Amniotic stem cell (primary cell): ENCODE measurements around the gene DCUN1D4.

Experiments
- DNase-seq: peaks from one replicate; lab custom pipeline; 2025; lab: John Stamatoyannopoulos, UW

The DCUN1D4 gene

GRCh38 chr4:51842554-51843308 lies at the start of gene DCUN1D4:
DCUN1D4 (plus strand) TSS chr4:51843153; CDS start chr4:51843243, 90 bp downstream.
- DNase-seq: peak; percentile 100

- DNase-seq: no peak
These were observed 22.3 kb upstream of the DCUN1D4 start for GRCh38 chr4:51820443-51821234.

- no peak for DNase-seq
These were observed 17.6 kb upstream of the DCUN1D4 start for GRCh38 chr4:51825341-51825740.

GRCh38 chr4:51830156-51830720 lies 12.7 kb upstream of the DCUN1D4 start:
- no peak for DNase-seq

GRCh38 chr4:51831133-51831532 lies 11.8 kb upstream of the DCUN1D4 start:
- DNase-seq: peak; percentile 26

GRCh38 chr4:51833236-51833635 lies 9.7 kb upstream of the DCUN1D4 start:
- DNase-seq: no peak

- no peak for DNase-seq
These were observed 7.9 kb upstream of the DCUN1D4 start for GRCh38 chr4:51835079-51835478.

- DNase-seq: no peak
These were observed 7.1 kb upstream of the DCUN1D4 start for GRCh38 chr4:51835855-51836254.

- DNase-seq: no peak
These were observed 6.4 kb upstream of the DCUN1D4 start for GRCh38 chr4:51836549-51836948.

GRCh38 chr4:51840781-51841180 lies 2.2 kb upstream of the DCUN1D4 start:
- peak; percentile 4 for DNase-seq

GRCh38 chr4:51842167-51842553 lies 793 bp upstream of the DCUN1D4 start:
- DNase-seq: peak; percentile 35

GRCh38 chr4:51843309-51844152 lies 578 bp downstream of the DCUN1D4 start:
- peak; percentile 48 for DNase-seq

- peak; percentile 86 for DNase-seq
These were observed 1.5 kb downstream of the DCUN1D4 start for GRCh38 chr4:51844153-51845054.

GRCh38 chr4:51845055-51845426 lies 2.1 kb downstream of the DCUN1D4 start:
- no peak for DNase-seq

- no peak for DNase-seq
These were observed 2.8 kb downstream of the DCUN1D4 start for GRCh38 chr4:51845711-51846110.

- DNase-seq: no peak
These were observed 6.5 kb downstream of the DCUN1D4 start for GRCh38 chr4:51849430-51849829.

GRCh38 chr4:51850294-51850693 lies 7.3 kb downstream of the DCUN1D4 start:
- DNase-seq: no peak

GRCh38 chr4:51851090-51851936 lies 8.4 kb downstream of the DCUN1D4 start:
- no peak for DNase-seq

GRCh38 chr4:51851937-51852290 lies 9.0 kb downstream of the DCUN1D4 start:
- no peak for DNase-seq

- DNase-seq: no peak
These were observed 10.2 kb downstream of the DCUN1D4 start for GRCh38 chr4:51853027-51853682.
